Endometrial microvascular endothelial cells (primary cell): ENCODE measurements around the gene VEPH1. TPM values are rescaled to one million over a fixed set of nuclear protein-coding genes. Genes with fewer than 3 reads are reported as not detected.

Experiments
- in situ Hi-C: cut with HindIII; loops from 2 replicates; pipeline ENCODE4 v1.10.0; 2017; ENCODE audit warnings: low sequenced_read_pairs, low pct_unique_long_range_greater_than_20kb; ENCODE audit errors: inconsistent ontology term
- total RNA-seq: library from RNA; depleted of rRNA; stranded (reverse); fragments of >200 nt; gene quantifications from one replicate; pipeline ENCODE4 v1.2.3, GENCODE V29; 2015; ENCODE audit errors: inconsistent ontology term

The VEPH1 gene
- total RNA-seq, 1 donor from 2014 or later: 204 TPM

DNA sequence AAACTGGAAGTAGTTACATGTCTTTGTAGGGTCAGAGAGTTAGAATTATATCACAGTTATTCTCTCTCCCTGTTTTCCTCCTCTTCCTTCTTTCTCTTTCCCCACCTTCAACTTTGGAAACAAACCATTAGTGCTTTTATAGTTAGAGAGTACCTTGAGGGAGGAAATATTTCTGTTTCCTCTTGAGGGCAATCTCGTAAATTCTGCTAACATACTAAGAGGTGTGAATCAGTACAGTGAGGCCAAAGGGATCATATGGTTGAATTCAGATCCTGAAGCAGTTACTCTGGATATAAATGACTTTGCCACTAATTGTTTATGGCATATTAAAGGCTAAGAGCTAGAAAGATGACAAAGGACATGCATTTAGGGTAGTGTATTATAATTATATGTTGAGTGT is 283.0 kb downstream of the VEPH1 start:
- in situ Hi-C loops: loop anchor here (25.0 kb wide), 1 partner anchor 267 kb away; no protein-coding TSS in a partner anchor

GRCh38 chr3:157219215-157219614 is 284.0 kb downstream of the VEPH1 start:
- in situ Hi-C loops: loop anchor here (25.0 kb wide), 1 partner anchor 268 kb away; no protein-coding TSS in a partner anchor

Other genes with a start within 250 kb of the VEPH1 start
- 446 TPM for gene PTX3, start 66.6 kb downstream of the VEPH1 start, total RNA-seq